Measurements from ENCODE around the gene GLE1. TPM values are rescaled to one million over a fixed set of nuclear protein-coding genes. Genes with fewer than 3 reads are reported as not detected.
A peak's percentile ranks its signal among the peaks of the same experiment; 100 is the strongest.

GLE1 gene
- total RNA-seq, 1 experiment from 2014 or later: 36.6 TPM

DNA sequence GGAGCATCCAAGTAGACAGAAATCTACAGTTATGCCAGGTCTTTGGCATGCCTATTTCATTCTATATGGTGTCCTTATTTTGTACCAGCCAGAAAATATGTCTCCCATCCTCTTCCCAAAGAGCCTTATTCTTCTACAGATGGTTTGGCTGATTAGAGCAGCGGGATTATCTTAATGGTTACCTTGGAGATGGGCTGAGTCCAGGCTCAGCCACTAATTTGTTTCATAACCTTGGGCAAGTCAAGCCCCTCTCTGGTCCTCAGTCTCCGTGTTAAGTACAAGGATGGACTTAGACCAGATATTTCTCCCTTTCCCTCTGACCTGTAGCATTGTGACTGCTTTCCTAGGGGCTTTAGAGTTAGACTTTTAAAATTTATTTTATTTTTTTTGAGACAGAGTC, 11.1 kb upstream of the GLE1 start:
- Histone ChIP-seq H3K27me3 (ENCODE audit: insufficient read depth, low read length) (no peaks in the 10 kb centered on the region), H4K20me1 (ENCODE audit: insufficient read depth) (no peaks in the 10 kb centered on the region), H3K36me3 (ENCODE audit: control insufficient read depth in 1 of 2, insufficient read depth in 2 of 2, low read length in 2 of 2) (peaks cover 28 to 48% of the 10 kb centered on the region in 2 experiments), H3K27ac (ENCODE audit: low read depth, low read length) (no peak overlapping the region), H3K9me3 (ENCODE audit: control insufficient read depth in 1 of 2, insufficient read depth in 1 of 2, low read depth in 1 of 2, low read length in 2 of 2) (no peaks in the 10 kb centered on the region), H3K4me1 (ENCODE audit: control insufficient read depth in 1 of 2, insufficient read depth in 2 of 2, low read length in 2 of 2) (peaks cover 2 to 6% of the 10 kb centered on the region in 2 experiments; a peak in 2 of 4 replicates), H2AFZ (ENCODE audit: low read depth, low read length, poor library complexity, severe bottlenecking) (no peak overlapping the region), H3K79me2 (ENCODE audit: insufficient read depth, low read length) (no peaks in the 10 kb centered on the region), H3K9ac (ENCODE audit: low read length) (no peak overlapping the region), H3K4me3 (replicated peaks in 1 of 2; ENCODE audit: low read depth in 1 of 2, low read length in 2 of 2) (no peak overlapping the region), H3K9me2 (ENCODE audit: insufficient read depth) (no peaks in the 10 kb centered on the region), H3K4me2 (ENCODE audit: low read length) (no peak overlapping the region)
- POLR2A ChIA-PET: no interaction called here
- CTCF ChIA-PET: no interaction called here
- BruUV-seq (replicated peaks): TSS peak; percentile 19
- ATAC-seq (no peak), DNase-seq (ENCODE audit: low read depth, low spot score) (no peak)
- TF ChIP-seq EZH2phosphoT487 (IDR thresholded peaks at IDR 0.05; ENCODE audit: borderline replicate concordance) (no peak), SP1 (IDR thresholded peaks at IDR 0.05; ENCODE audit: low read depth) (no peak)
- TF ChIP-seq, protein P1, sequence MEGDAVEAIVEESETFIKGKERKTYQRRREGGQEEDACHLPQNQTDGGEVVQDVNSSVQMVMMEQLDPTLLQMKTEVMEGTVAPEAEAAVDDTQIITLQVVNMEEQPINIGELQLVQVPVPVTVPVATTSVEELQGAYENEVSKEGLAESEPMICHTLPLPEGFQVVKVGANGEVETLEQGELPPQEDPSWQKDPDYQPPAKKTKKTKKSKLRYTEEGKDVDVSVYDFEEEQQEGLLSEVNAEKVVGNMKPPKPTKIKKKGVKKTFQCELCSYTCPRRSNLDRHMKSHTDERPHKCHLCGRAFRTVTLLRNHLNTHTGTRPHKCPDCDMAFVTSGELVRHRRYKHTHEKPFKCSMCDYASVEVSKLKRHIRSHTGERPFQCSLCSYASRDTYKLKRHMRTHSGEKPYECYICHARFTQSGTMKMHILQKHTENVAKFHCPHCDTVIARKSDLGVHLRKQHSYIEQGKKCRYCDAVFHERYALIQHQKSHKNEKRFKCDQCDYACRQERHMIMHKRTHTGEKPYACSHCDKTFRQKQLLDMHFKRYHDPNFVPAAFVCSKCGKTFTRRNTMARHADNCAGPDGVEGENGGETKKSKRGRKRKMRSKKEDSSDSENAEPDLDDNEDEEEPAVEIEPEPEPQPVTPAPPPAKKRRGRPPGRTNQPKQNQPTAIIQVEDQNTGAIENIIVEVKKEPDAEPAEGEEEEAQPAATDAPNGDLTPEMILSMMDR (IDR thresholded peaks at IDR 0.05 in 2 of 3, conservative IDR thresholded peaks at IDR 0.05 in 1 of 3; ENCODE audit: borderline replicate concordance in 1 of 3, insufficient read depth in 1 of 3, low read depth in 2 of 3, low read length in 2 of 3): no peak
- intact Hi-C loops (cut with micrococcal nuclease): no loop called here
- RAD21 ChIA-PET (ENCODE audit: low non-redundant PET in 1 of 2, low total read pairs in 2 of 2, uncharacterized antibody in 2 of 2, unreplicated experiment in 2 of 2): no interaction called here

DNA sequence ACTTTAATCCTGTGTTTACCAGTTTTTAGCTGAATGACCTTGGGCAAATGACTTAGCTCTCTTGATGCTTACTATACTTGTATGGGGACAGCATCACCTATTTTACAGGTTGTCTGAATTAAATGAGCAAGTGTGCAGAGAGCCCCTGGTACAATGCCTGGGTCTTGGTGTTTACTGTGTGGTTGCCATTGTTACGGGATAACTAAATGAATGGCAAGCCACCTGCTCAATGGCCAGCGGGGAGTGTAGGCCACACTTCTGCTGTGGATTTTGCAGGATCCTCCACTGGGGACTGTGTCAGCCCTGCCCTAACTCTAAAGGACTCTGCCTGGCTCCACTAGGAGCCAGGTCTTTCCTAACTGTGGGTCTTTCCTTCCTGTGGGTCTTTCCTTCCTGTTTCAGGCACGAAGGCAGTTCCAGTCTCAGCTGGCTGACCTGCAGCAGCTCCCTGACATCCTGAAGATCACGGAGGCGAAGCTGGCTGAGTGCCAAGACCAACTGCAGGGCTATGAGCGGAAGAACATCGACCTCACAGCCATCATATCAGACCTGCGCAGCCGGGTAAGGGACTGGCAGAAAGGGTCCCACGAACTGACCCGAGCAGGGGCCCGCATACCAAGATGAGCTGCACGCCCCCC, 10.3 kb upstream of the GLE1 start:
- BruUV-seq (replicated peaks): no TSS peak
- CTCF ChIA-PET: no interaction called here
- no peak for DNase-seq (ENCODE audit: low read depth, low spot score)
- Histone ChIP-seq H3K4me1 (ENCODE audit: control insufficient read depth in 1 of 2, insufficient read depth in 2 of 2, low read length in 2 of 2) (peaks cover 2 to 6% of the 10 kb centered on the region in 2 experiments; a peak in 2 of 4 replicates), H3K9me2 (ENCODE audit: insufficient read depth) (no peaks in the 10 kb centered on the region), H3K27me3 (ENCODE audit: insufficient read depth, low read length) (no peaks in the 10 kb centered on the region), H4K20me1 (ENCODE audit: insufficient read depth) (no peaks in the 10 kb centered on the region), H3K79me2 (ENCODE audit: insufficient read depth, low read length) (no peaks in the 10 kb centered on the region), H3K36me3 (ENCODE audit: control insufficient read depth in 1 of 2, insufficient read depth in 2 of 2, low read length in 2 of 2) (peaks cover 31 to 54% of the 10 kb centered on the region in 2 experiments), H3K27ac (ENCODE audit: low read depth, low read length) (no peak overlapping the region), H3K4me2 (ENCODE audit: low read length) (no peak overlapping the region), H3K9ac (ENCODE audit: low read length) (no peak overlapping the region), H3K4me3 (replicated peaks in 1 of 2; ENCODE audit: low read depth in 1 of 2, low read length in 2 of 2) (no peak overlapping the region), H2AFZ (ENCODE audit: low read depth, low read length, poor library complexity, severe bottlenecking) (no peak overlapping the region), H3K9me3 (ENCODE audit: control insufficient read depth in 1 of 2, insufficient read depth in 1 of 2, low read depth in 1 of 2, low read length in 2 of 2) (no peaks in the 10 kb centered on the region)
- RAD21 ChIA-PET (ENCODE audit: low non-redundant PET in 1 of 2, low total read pairs in 2 of 2, uncharacterized antibody in 2 of 2, unreplicated experiment in 2 of 2): no interaction called here
- ATAC-seq: no peak
- intact Hi-C loops (cut with micrococcal nuclease): no loop called here
- no peak for TF ChIP-seq ZNF274 (IDR thresholded peaks at IDR 0.05; ENCODE audit: low read depth, low read length)
- no peak for TF ChIP-seq POLR2A (IDR thresholded peaks at IDR 0.05; ENCODE audit: borderline replicate concordance, extremely low read depth, insufficient read depth, insufficient read length)
- TF ChIP-seq SRF (IDR thresholded peaks at IDR 0.05; ENCODE audit: low read depth): no peak
- POLR2A ChIA-PET: no interaction called here
